ENCODE results near the gene DPF3.
A peak's percentile ranks its signal among the peaks of the same experiment; 100 is the strongest.

The DPF3 gene

GRCh38 chr14:72790887-72791566 is 102.9 kb downstream of the DPF3 start:
- DNase-seq: no peak

- no peak for DNase-seq
Measured at GRCh38 chr14:72788972-72789728, 104.8 kb downstream of the DPF3 start.

GRCh38 chr14:72788255-72788654 is 105.6 kb downstream of the DPF3 start:
- peak; percentile 1 for DNase-seq

GRCh38 chr14:72787841-72788240 is 106.1 kb downstream of the DPF3 start:
- DNase-seq: no peak

- DNase-seq: no peak
Measured at GRCh38 chr14:72786378-72787350, 107.2 kb downstream of the DPF3 start.

- DNase-seq: no peak
Measured at GRCh38 chr14:72783741-72784140, 110.2 kb downstream of the DPF3 start.

GRCh38 chr14:72782817-72783216 is 111.1 kb downstream of the DPF3 start:
- DNase-seq: no peak

- DNase-seq: no peak
Measured at GRCh38 chr14:72781561-72782508, 112.1 kb downstream of the DPF3 start.

- no peak for DNase-seq
Measured at GRCh38 chr14:72780751-72781150, 113.2 kb downstream of the DPF3 start.

- DNase-seq: no peak
Measured at GRCh38 chr14:72779679-72780078, 114.2 kb downstream of the DPF3 start.

- no peak for DNase-seq
Measured at GRCh38 chr14:72777636-72778035, 116.3 kb downstream of the DPF3 start.

- peak; percentile 5 for DNase-seq
Measured at GRCh38 chr14:72776701-72777261, 117.1 kb downstream of the DPF3 start.

- DNase-seq: no peak
Measured at GRCh38 chr14:72775923-72776554, 117.9 kb downstream of the DPF3 start.

GRCh38 chr14:72774894-72775620 is 118.8 kb downstream of the DPF3 start:
- no peak for DNase-seq

GRCh38 chr14:72774141-72774540 is 119.8 kb downstream of the DPF3 start:
- DNase-seq: peak; percentile 28

GRCh38 chr14:72771561-72771960 is 122.3 kb downstream of the DPF3 start:
- DNase-seq: no peak

GRCh38 chr14:72766296-72766695 is 127.6 kb downstream of the DPF3 start:
- DNase-seq: no peak

- DNase-seq: no peak
Measured at GRCh38 chr14:72763892-72764291, 130.0 kb downstream of the DPF3 start.

GRCh38 chr14:72759670-72760069 is 134.2 kb downstream of the DPF3 start:
- DNase-seq: no peak

GRCh38 chr14:72758993-72759392 is 134.9 kb downstream of the DPF3 start:
- no peak for DNase-seq

- DNase-seq: no peak
Measured at GRCh38 chr14:72758420-72758819, 135.5 kb downstream of the DPF3 start.

Data from OCI-M1 (cell line).